Hepatocyte (in vitro differentiated cells): Measurements from ENCODE around the gene CCDC137. TPM values are rescaled to one million over a fixed set of nuclear protein-coding genes. Genes with fewer than 3 reads are reported as not detected.
A peak's percentile ranks its signal among the peaks of the same experiment; 100 is the strongest.

Experiments
- DNase-seq: peaks from one replicate; pipeline ENCODE4 v3.0.0-alpha.2; 2016; ENCODE audit warnings: low spot score
- H2AFZ ChIP-seq: fragments of 200-600 bp; sonication (generic); 2 replicates; pipeline ENCODE4 v1.6.0; 2016; ENCODE audit warnings: antibody characterized with exemption, mild to moderate bottlenecking
- H3K27ac ChIP-seq: fragments of 200-600 bp; sonication (generic); 2 replicates; pipeline ENCODE4 v1.5.1; 2016; ENCODE audit warnings: mild to moderate bottlenecking
- H3K27me3 ChIP-seq: fragments of 200-600 bp; sonication (generic); 2 replicates; pipeline ENCODE4 v1.6.1; 2016
- H3K36me3 ChIP-seq: fragments of 200-600 bp; sonication (generic); replicated peaks from 2 replicates; pipeline ENCODE4 v1.5.1; 2016; ENCODE audit warnings: low read depth; ENCODE audit not compliant: insufficient read depth
- H3K4me1 ChIP-seq: fragments of 200-600 bp; sonication (generic); 2 replicates; pipeline ENCODE4 v1.5.1; 2016; ENCODE audit warnings: mild to moderate bottlenecking, moderate library complexity; ENCODE audit not compliant: insufficient read depth
- H3K4me2 ChIP-seq: fragments of 200-600 bp; sonication (generic); 2 replicates; pipeline ENCODE4 v1.6.0; 2016
- H3K4me3 ChIP-seq: fragments of 200-600 bp; sonication (generic); 2 replicates; pipeline ENCODE4 v1.5.1; 2016; ENCODE audit warnings: mild to moderate bottlenecking
- H3K79me2 ChIP-seq: fragments of 200-600 bp; sonication (generic); 2 replicates; pipeline ENCODE4 v1.6.0; 2017; ENCODE audit warnings: mild to moderate bottlenecking
- H3K9me2 ChIP-seq: fragments of 200-600 bp; sonication (generic); replicated peaks from 2 replicates; pipeline ENCODE4 v1.6.0; 2017; ENCODE audit warnings: mild to moderate bottlenecking; ENCODE audit not compliant: insufficient read depth
- H3K9me3 ChIP-seq: fragments of 200-600 bp; sonication (generic); 2 replicates; pipeline ENCODE4 v1.5.1; 2016; ENCODE audit warnings: low read depth, mild to moderate bottlenecking
- H4K20me1 ChIP-seq: fragments of 200-600 bp; sonication (generic); 2 replicates; pipeline ENCODE4 v1.6.0; 2016; ENCODE audit warnings: mild to moderate bottlenecking; ENCODE audit not compliant: insufficient read depth, poor library complexity, severe bottlenecking
- EZH2 ChIP-seq: fragments of 200-600 bp; sonication (generic); IDR thresholded peaks from 2 replicates; pipeline ENCODE4 v1.6.1; 2016; ENCODE audit warnings: antibody characterized with exemption, mild to moderate bottlenecking, borderline replicate concordance
- EZH2phosphoT487 ChIP-seq: fragments of 200-600 bp; sonication (generic); IDR thresholded peaks from one replicate; pipeline ENCODE4 v1.6.1; 2018; ENCODE audit warnings: antibody characterized with exemption, mild to moderate bottlenecking, low read depth, moderate library complexity; ENCODE audit not compliant: unreplicated experiment, severe bottlenecking
- WGBS: methylation state at CpG from one replicate; pipeline ENCODE4 v1.1.6; 2016; ENCODE audit warnings: low lambda C conversion rate; ENCODE audit errors: missing lambda C conversion rate; 5-methylcytosine and 5-hydroxymethylcytosine counted together
- polyA plus RNA-seq: library from polyadenylated mRNA; unstranded; fragments of >200 nt; fragmentation: Nextera tagmentation; extraction: Ambion mirVana; gene quantifications from 2 replicates; pipeline ENCODE4 v1.2.1, GENCODE V29; 2016
- total RNA-seq: library from RNA; depleted of rRNA; stranded (reverse); fragments of >200 nt; gene quantifications from 2 replicates; pipeline ENCODE4 v1.2.3, GENCODE V29; 2014
- TF ChIP-seq, protein P1 (sequence below): fragments of 200-600 bp; sonication (generic); IDR thresholded peaks from 2 replicates; pipeline ENCODE4 v1.5.1; 2016; ENCODE audit warnings: antibody characterized with exemption, mild to moderate bottlenecking; ENCODE audit not compliant: poor library complexity

Gene CCDC137
- total and polyA plus RNA-seq, 2 experiments from 2014 or later = 8.3 to 20.5 TPM

DNA sequence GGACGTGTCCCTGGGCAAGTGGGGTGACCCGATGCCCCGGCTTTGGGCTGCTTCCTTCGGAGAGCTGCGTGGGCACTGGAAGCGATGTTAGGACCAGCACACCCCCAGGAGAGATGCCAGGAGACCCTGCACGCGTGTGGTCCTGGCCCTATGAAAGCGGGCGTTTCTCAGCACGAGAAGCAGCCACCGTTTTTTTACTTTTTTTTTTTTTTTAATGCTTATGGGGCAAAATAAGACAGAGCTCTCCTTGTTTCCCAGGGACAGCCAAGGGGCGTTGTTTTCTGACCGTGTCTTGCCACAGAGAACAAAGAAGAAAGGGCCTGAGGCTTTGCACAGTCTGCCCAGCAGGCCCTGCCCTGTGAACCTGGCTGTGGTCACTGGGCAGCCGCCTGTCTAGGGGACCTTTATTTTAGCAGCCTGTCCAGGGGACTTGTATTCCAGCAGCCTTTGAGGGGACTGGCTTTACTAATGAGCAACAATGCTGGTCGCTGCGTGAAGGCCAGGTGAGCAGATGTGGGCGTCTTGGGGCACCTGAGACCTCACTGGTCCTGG is 46.5 kb downstream of the CCDC137 start:
- Histone ChIP-seq H3K79me2 (peaks cover 28% of the 10 kb centered on the region), H3K27me3 (no peaks in the 10 kb centered on the region), H3K36me3 (no peaks in the 10 kb centered on the region), H3K4me3 (peak overlapping the region; percentile 79), H2AFZ (no peak overlapping the region), H3K9me3 (no peaks in the 10 kb centered on the region), H3K4me2 (peak overlapping the region; percentile 97), H3K27ac (peak overlapping the region; percentile 84), H3K9me2 (no peaks in the 10 kb centered on the region), H4K20me1 (no peaks in the 10 kb centered on the region), H3K4me1 (peaks cover 31% of the 10 kb centered on the region)
- TF ChIP-seq, protein P1, sequence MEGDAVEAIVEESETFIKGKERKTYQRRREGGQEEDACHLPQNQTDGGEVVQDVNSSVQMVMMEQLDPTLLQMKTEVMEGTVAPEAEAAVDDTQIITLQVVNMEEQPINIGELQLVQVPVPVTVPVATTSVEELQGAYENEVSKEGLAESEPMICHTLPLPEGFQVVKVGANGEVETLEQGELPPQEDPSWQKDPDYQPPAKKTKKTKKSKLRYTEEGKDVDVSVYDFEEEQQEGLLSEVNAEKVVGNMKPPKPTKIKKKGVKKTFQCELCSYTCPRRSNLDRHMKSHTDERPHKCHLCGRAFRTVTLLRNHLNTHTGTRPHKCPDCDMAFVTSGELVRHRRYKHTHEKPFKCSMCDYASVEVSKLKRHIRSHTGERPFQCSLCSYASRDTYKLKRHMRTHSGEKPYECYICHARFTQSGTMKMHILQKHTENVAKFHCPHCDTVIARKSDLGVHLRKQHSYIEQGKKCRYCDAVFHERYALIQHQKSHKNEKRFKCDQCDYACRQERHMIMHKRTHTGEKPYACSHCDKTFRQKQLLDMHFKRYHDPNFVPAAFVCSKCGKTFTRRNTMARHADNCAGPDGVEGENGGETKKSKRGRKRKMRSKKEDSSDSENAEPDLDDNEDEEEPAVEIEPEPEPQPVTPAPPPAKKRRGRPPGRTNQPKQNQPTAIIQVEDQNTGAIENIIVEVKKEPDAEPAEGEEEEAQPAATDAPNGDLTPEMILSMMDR = no peak
- TF ChIP-seq EZH2 = no peak
- no peak for TF ChIP-seq EZH2phosphoT487
- WGBS = 31% methylated on average over 18 of the region's 18 CpGs
- no peak for DNase-seq

DNA sequence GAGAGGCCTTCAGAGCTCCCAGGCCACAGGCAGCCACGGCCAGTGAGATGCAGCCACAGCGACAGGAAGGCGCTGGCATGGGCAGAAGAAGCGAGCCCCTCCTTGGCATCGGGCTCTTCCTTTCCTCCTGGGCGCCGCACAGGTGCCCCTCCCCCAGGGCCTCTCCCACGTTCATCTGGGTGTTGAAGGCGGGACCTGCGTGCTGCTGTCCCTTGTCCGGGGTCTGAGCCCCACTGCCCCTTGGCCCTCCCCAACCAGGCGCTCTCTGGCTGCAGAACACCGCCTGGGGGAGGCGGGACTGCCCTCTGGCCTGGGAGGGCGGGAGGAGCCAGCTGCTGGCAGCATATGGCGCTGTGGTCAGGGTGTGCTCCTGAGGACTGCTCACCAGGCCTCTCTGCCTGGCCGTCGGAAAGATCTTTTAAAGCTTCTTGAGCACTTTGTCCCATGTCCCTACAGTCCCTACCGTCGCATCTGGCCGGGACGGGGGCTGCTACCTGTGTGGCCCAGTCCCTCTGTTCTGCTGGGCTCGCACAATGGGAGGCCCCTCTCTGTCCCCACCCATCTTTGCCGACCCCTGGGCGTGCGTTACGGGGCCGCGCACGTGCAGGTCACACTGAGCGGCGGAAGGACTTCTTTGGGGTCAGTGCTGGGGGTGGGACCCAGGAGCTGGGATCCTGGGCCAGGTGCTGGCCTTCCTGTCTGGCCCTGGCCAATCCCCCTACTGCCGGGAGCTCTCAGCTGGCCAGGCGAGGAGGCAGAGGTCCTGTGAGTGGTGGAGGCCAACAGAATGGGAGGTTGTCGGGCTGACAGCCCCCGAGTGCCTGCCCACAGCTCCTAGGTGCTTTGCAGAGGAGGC is 47.2 kb downstream of the CCDC137 start:
- Histone ChIP-seq H3K27me3 (no peaks in the 10 kb centered on the region), H2AFZ (no peak overlapping the region), H3K36me3 (no peaks in the 10 kb centered on the region), H3K9me3 (no peaks in the 10 kb centered on the region), H3K4me1 (peaks cover 31% of the 10 kb centered on the region), H3K27ac (peak overlapping the region; percentile 84), H3K79me2 (peaks cover 28% of the 10 kb centered on the region), H3K4me3 (no peak overlapping the region), H3K4me2 (peak overlapping the region; percentile 97), H3K9me2 (no peaks in the 10 kb centered on the region), H4K20me1 (no peaks in the 10 kb centered on the region)
- TF ChIP-seq, protein P1 = no peak
- TF ChIP-seq EZH2phosphoT487 (no peak), EZH2 (no peak)
- DNase-seq = peak; percentile 58
- 80% methylated on average over 29 of the region's 36 CpGs for WGBS

DNA sequence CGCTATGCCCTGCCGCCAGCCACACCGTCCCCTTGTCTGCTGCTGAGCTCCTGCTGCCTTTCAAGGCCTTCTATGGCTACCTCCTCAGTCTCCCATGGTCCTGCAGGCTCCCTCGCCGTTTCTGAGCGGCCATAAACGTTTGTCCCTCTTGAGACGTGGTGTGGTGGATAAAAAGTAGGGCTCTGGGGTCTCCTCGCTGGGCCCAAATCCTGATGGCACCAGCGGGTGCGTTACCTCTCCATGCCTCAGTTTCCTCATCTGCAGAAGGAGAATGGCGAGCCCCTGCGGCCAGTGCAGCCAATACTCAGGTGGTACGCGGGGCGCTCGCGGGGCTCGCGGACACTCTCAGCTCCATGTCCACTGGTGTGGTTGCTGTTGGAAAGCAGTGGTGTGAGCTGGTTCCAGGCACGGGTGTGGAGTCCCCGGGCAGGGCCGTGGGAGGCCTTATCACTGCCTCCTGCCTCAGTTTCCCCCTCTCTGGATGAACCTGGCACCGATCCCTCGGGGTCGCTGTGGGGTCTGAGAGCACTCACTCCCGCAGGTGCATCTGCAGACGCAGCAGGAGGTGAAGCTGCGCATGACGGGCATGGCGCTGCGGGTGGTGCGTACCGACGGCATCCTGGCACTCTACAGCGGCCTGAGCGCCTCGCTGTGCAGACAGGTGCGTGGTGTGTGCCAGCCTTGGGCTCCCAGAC is 48.0 kb downstream of the CCDC137 start:
- TF ChIP-seq, protein P1 = no peak
- TF ChIP-seq EZH2phosphoT487 = no peak
- TF ChIP-seq EZH2 = no peak
- no peaks in the 10 kb centered on the region for H4K20me1 ChIP-seq
- H2AFZ ChIP-seq = no peak overlapping the region
- WGBS = 97% methylated on average over 39 of the region's 39 CpGs
- DNase-seq = no peak
- H3K9me3 ChIP-seq = no peaks in the 10 kb centered on the region
- H3K4me2 ChIP-seq = peak overlapping the region; percentile 97
- H3K79me2 ChIP-seq = peaks cover 28% of the 10 kb centered on the region
- no peaks in the 10 kb centered on the region for H3K27me3 ChIP-seq
- H3K4me1 ChIP-seq = peaks cover 31% of the 10 kb centered on the region
- no peaks in the 10 kb centered on the region for H3K36me3 ChIP-seq
- H3K27ac ChIP-seq = no peak overlapping the region
- H3K9me2 ChIP-seq = no peaks in the 10 kb centered on the region
- H3K4me3 ChIP-seq = no peak overlapping the region
